Small intestine (tissue), 7 donors: ENCODE measurements around the gene PIGS. TPM values are rescaled to one million over a fixed set of nuclear protein-coding genes. Genes with fewer than 3 reads are reported as not detected.
"Not testable (repeated sequence)": the region's sequence is repeated elsewhere in the genome, so short reads cannot be mapped to it uniquely, and the experiment has no call there.

Source experiments
- DNase-seq, 2 donors: peaks; one replicate each; pipeline versions ENCODE4 v3.0.0 to v3.0.0-alpha.2; 2013
- FAIRE-seq: peaks from 2 replicates; lab custom pipeline; 2012; peaks lifted over from hg19 to GRCh38; lab: Jason Lieb, UNC
- H3K27ac ChIP-seq, 3 donors: one replicate each; pipeline ENCODE4 v1.5.1; 2013; ENCODE audit warnings: low read length in 2 of 3, mild to moderate bottlenecking in 2 of 3, control low read depth in 1 of 3, inconsistent platforms in 1 of 3, low read depth in 1 of 3, moderate library complexity in 1 of 3
- H3K27me3 ChIP-seq, 3 donors: one replicate each; pipeline ENCODE4 v1.6.1; 2013; ENCODE audit warnings: low read length in 3 of 3, inconsistent platforms in 1 of 3; ENCODE audit not compliant: control insufficient read depth in 3 of 3, insufficient read depth in 3 of 3
- H3K36me3 ChIP-seq, 3 donors: one replicate each; pipeline ENCODE4 v1.6.1; 2013; ENCODE audit warnings: low read length in 3 of 3, inconsistent platforms in 1 of 3, low read depth in 1 of 3, mild to moderate bottlenecking in 1 of 3, moderate library complexity in 1 of 3; ENCODE audit not compliant: control insufficient read depth in 3 of 3, insufficient read depth in 2 of 3
- H3K4me1 ChIP-seq, 3 donors: one replicate each; pipeline ENCODE4 v1.6.1; 2013; ENCODE audit warnings: low read length in 2 of 3, inconsistent platforms in 1 of 3, low read depth in 1 of 3, mild to moderate bottlenecking in 1 of 3, moderate library complexity in 1 of 3; ENCODE audit not compliant: control insufficient read depth in 3 of 3, insufficient read depth in 2 of 3
- H3K4me3 ChIP-seq, 3 donors: one replicate each; pipeline ENCODE4 v1.5.1; 2013; ENCODE audit warnings: low read length in 3 of 3, control low read depth in 1 of 3, inconsistent platforms in 1 of 3, low read depth in 1 of 3, mild to moderate bottlenecking in 1 of 3, moderate library complexity in 1 of 3
- H3K9me3 ChIP-seq, 2 donors: one replicate each; pipeline ENCODE4 v1.6.1; 2013; ENCODE audit warnings: low read depth in 1 of 2, low read length in 1 of 2; ENCODE audit not compliant: control insufficient read depth in 2 of 2, insufficient read depth in 1 of 2
- WGBS, 3 donors: extraction: QIAGEN DNeasy Blood & Tissue Kit; methylation state at CpG; one replicate each; pipeline ENCODE4 v1.1.7; 2013; 5-methylcytosine and 5-hydroxymethylcytosine counted together
- polyA plus RNA-seq, 4 donors: library from polyadenylated mRNA; stranded (reverse) in 3 of 4; unstranded in 1 of 4; fragments of 200-250 nt in 3 of 4; fragments of 120-200 nt in 1 of 4; gene quantifications; one replicate each; pipeline versions ENCODE4 v1.2.1 to v1.2.3, GENCODE V29; 2013
- donor health status: healthy with polysubstance abuse.
- donor health status: control.
- donor health status: control.
- donor health status: Bipolar disorder and iron deficiency.
- donor health status: healthy.

The PIGS gene
- polyA plus RNA-seq, 4 donors: 24.8 to 131 (median 39.8) TPM

DNA sequence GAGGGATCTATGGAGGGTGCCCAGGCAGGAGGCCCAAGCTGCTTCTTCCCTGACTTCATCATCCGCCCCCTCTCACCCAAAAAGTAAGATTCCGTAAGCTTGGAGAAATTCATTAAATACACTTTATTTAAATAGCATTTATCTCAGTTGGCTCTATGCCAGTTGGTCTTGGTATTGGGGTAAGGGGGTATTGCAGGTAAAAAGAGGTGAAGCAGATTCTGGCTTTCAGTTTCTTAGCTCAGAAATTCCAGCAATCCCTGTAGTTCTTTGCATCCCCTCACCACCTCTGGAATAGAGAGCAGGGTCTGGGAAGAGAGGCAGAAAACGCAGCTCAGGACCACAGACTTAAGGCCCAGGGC, 6.1 kb upstream of the PIGS start:
- Histone ChIP-seq H3K4me3 (no peak overlapping the region), H3K36me3 (peaks cover 0 to 36% (median 0%) of the 10 kb centered on the region in 3 donors), H3K27ac (peak overlapping the region in 1 of 3 donors; percentile 68), H3K27me3 (no peaks in the 10 kb centered on the region), H3K4me1 (peaks cover 0 to 9% (median 3%) of the 10 kb centered on the region in 3 donors), H3K9me3 (no peaks in the 10 kb centered on the region)
- 94 to 97% (median 97%) methylated on average over 3 of the region's 3 CpGs for WGBS, 3 donors
- FAIRE-seq (no peak), DNase-seq (no peak)

DNA sequence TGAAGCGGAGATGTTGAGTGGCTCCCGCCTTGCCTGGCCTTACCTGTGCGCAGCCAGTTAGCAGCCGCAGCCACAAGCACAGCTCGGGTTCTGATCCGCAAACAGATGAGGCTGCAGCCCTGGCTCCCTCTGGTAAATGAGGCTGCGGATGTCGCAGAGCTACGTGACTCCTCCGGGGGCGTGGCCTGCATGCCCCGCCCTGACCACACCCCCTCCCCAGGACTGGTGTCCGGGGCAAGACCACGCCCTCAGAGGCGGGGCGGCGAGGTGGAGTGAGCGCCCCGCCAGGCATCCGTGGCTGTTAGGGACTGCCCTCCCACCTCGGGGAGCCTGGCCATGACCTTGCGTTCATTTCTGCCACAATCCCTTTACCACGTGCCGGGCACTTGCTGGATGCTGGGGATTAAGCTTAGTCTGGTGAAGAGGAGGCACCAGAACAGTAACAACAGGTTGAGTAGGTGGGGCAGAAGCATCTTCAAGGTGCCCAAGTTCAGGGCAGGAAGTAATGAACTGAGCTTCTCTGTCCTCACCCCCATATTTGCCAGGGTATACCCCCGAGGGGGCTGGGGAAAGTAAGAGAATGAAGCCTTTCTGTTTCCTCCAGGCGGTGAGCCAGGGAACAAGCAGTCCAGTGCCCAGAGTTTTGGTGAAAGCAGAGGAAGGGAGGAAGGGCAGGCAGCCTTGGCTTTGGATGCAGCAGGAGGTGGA, 5.6 kb upstream of the PIGS start, which contains the start of gene ALDOC:
TSS of gene ALDOC (minus strand) at position 138 of the 708 bp plus-strand sequence. CDS start 1,363 bp downstream, outside the sequence.
- H3K27ac ChIP-seq: peak within 1 kb of the TSS in 1 of 3 donors; percentile 68
- no peaks in the 10 kb centered on the region for H3K27me3 ChIP-seq
- DNase-seq: peak; percentile 97
- FAIRE-seq: no peak
- H3K4me1 ChIP-seq: peaks cover 0 to 14% (median 3%) of the 10 kb centered on the region in 3 donors
- H3K4me3 ChIP-seq: peak within 1 kb of the TSS in 2 of 3 donors; percentile 17 to 28
- peaks cover 0 to 34% (median 0%) of the 10 kb centered on the region in 3 donors for H3K36me3 ChIP-seq
- no peaks in the 10 kb centered on the region for H3K9me3 ChIP-seq
- 3 to 7% (median 4%) methylated on average over 25 to 26 of the region's 26 CpGs for WGBS, 3 donors

DNA sequence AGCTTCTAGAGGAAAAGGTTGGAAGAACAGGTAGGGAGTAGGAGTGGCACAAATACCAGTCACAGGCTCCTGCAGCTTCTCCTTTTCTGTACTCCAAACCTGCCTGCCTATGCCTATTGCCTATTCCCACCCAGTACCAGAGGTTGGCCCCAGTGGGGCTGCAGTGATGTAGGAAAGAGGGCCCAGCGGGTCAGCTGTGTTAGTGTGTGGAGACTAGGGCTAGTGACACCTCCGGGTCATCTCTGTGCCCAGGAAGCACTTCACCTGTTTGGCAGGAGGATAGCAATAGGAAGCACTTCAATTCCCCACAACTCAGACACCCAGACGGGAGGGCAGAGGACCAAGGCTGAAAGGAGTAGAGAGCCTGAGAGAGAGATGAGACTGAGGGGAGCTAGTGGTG, 4.7 kb upstream of the PIGS start:
- Histone ChIP-seq H3K4me1 (peaks cover 0 to 16% (median 3%) of the 10 kb centered on the region in 3 donors), H3K36me3 (peaks cover 0 to 31% (median 0%) of the 10 kb centered on the region in 3 donors)
- H3K27me3 ChIP-seq, H3K4me3 ChIP-seq, H3K27ac ChIP-seq, H3K9me3 ChIP-seq, FAIRE-seq, DNase-seq: not testable (repeated sequence)
- WGBS, 3 donors: 64 to 70% (median 67%) methylated on average over 3 of the region's 3 CpGs

DNA sequence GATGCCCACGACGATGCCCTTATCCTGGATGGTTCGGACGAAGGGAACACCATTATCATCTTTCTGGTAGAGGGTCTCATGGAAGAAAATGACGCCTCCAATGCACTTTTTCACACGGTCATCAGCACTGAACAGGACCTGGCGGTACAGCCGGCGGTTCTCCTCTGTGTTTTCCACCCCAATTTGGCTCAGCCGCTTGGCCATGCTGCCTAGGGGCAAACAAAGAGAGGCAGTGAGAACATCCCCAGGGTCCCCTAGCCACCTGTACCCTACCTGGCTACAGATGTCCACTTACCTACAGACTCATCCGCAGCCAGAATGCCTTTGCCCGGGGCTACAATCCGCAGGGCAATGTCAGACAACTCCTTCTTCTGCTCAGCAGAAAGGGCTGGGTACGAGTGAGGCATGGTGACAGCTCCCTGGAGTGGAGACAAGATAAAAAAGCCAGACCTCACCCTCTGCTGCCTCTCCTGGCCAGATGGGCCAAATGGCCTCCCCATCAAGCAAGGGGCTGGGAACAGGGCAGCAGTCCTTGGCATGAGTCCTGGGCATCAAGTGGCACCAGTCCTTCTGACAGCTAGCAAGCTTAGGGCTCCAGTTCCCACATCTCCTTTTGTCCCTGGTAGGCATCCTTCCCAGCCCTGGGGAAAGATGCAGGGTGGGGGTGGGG, 3.9 kb upstream of the PIGS start:
- Histone ChIP-seq H3K27me3 (no peaks in the 10 kb centered on the region), H3K9me3 (no peaks in the 10 kb centered on the region), H3K4me3 (no peak overlapping the region), H3K27ac (no peak overlapping the region), H3K36me3 (peaks cover 0 to 31% (median 0%) of the 10 kb centered on the region in 3 donors), H3K4me1 (peaks cover 0 to 16% (median 3%) of the 10 kb centered on the region in 3 donors)
- WGBS, 3 donors: 92 to 95% (median 95%) methylated on average over 14 of the region's 14 CpGs
- FAIRE-seq (no peak), DNase-seq (no peak)

DNA sequence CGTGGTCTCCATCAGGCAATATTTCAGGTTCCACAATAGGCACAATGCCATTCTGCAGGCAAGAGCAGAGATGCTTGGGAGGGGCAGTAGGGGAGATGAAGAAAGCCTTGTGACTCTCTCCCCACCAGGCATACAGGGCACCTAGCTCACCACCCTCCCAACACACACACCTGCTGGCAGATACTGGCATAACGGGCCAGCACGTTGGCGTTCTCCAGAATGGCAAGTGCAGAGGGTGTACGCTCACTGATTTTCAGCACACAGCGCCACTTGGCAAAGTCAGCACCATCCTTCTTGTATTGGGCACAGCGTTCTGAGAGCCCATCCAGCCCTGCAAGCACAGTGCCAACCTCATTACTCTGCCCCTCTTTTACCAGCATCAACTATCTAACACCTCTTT, 3.2 kb upstream of the PIGS start:
- no peak overlapping the region for H3K4me3 ChIP-seq
- H3K27me3 ChIP-seq: no peaks in the 10 kb centered on the region
- no peak for DNase-seq
- H3K36me3 ChIP-seq: peaks cover 0 to 27% (median 0%) of the 10 kb centered on the region in 3 donors
- FAIRE-seq: no peak
- 70 to 88% (median 77%) methylated on average over 7 of the region's 7 CpGs for WGBS, 3 donors
- H3K27ac ChIP-seq: no peak overlapping the region
- H3K4me1 ChIP-seq: peaks cover 2 to 16% (median 3%) of the 10 kb centered on the region in 3 donors
- no peaks in the 10 kb centered on the region for H3K9me3 ChIP-seq

DNA sequence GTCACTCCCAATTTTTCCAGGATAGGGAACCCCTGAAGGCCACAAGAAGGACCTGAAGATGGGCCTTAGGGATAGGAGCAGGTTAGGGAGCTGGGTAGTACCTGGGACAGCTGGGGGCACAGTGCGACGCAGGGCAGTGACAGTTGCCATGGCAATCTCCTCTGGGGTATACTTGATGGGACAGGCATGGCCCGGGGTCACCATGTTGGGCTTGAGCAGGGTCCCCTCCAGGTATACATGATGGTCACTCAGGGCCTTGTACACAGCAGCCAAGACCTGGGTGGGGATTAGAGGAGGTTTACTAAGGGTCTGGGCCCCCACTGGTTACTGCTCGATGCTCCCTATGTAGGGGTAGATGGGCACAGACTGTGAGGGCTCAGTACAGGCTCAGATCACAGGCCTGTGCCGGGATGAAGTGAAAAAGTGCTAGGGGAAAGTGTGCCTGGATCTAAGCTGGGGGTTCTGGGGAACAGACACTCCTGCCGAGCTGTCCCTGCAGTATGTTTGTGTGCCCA, 2.7 kb upstream of the PIGS start:
- DNase-seq (no peak), FAIRE-seq (no peak)
- Histone ChIP-seq H3K27ac (no peak overlapping the region), H3K4me3 (no peak overlapping the region), H3K36me3 (peaks cover 0 to 26% (median 0%) of the 10 kb centered on the region in 3 donors), H3K4me1 (peaks cover 3 to 16% (median 4%) of the 10 kb centered on the region in 3 donors), H3K27me3 (no peaks in the 10 kb centered on the region), H3K9me3 (no peaks in the 10 kb centered on the region)
- WGBS, 3 donors: 95 to 100% (median 96%) methylated on average over 6 of the region's 6 CpGs

DNA sequence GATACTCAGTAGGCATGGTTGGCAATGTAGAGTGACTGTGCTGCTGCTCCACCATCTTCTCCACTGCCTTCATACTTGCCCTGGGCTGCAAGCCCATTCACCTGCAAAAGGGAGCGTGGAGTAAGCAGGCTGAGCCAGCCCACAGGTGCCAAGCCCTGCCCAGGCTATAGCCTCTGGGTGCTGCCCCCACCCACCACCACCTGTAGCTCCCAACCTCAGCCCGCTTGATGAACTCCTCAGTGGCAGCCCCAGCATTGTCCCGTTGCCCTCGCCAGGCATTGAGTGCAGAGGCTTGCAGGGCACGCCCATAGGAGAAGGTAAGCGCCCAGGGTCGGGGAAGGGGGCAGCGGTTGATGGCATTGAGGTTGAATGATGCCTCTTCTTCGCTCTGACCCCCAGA, 2.2 kb upstream of the PIGS start:
- DNase-seq (no peak), FAIRE-seq (no peak)
- H3K27me3 ChIP-seq: no peaks in the 10 kb centered on the region
- 93 to 95% (median 94%) methylated on average over 9 of the region's 9 CpGs for WGBS, 3 donors
- no peaks in the 10 kb centered on the region for H3K9me3 ChIP-seq
- H3K4me3 ChIP-seq: no peak overlapping the region
- H3K36me3 ChIP-seq: peaks cover 0 to 23% (median 0%) of the 10 kb centered on the region in 3 donors
- no peak overlapping the region for H3K27ac ChIP-seq
- H3K4me1 ChIP-seq: peaks cover 3 to 16% (median 4%) of the 10 kb centered on the region in 3 donors

DNA sequence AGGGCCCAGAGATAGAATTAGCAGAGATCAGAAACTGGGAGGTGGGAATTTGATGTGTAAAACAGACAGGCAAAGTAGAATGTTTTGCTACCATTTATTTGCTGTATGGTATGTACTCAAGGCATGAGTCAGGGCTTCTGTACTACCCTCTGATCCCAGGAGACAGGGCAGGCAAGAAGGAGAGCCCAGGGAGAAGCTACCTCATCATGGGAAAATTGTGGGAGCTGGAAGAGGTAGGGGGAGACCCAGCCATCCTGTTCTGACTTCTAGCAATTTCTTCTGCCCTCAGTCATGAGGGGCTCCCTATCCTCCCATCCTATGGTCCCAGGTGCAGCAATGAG, 1.7 kb upstream of the PIGS start:
- H3K36me3 ChIP-seq: peaks cover 0 to 18% (median 0%) of the 10 kb centered on the region in 3 donors
- no peak for FAIRE-seq
- H3K27ac ChIP-seq: no peak overlapping the region

More for the DNA sequence above, 1.7 kb upstream of the PIGS start:
- no peaks in the 10 kb centered on the region for H3K27me3 ChIP-seq
- DNase-seq: peak in 1 of 2 donors; percentile 33
- no peak overlapping the region for H3K4me3 ChIP-seq
- H3K4me1 ChIP-seq: peaks cover 3 to 16% (median 4%) of the 10 kb centered on the region in 3 donors
- H3K9me3 ChIP-seq: no peaks in the 10 kb centered on the region
